Endodermal cell (in vitro differentiated cells): ENCODE data around the gene STX18. TPM values are rescaled to one million over a fixed set of nuclear protein-coding genes. Genes with fewer than 3 reads are reported as not detected.
A peak's percentile ranks its signal among the peaks of the same experiment; 100 is the strongest.
"Not testable (repeated sequence)": the region's sequence is repeated elsewhere in the genome, so short reads cannot be mapped to it uniquely, and the experiment has no call there.

Experiments used
- DNase-seq: peaks from one replicate; pipeline ENCODE4 v3.0.0-alpha.2; 2017
- H3K27ac ChIP-seq: 2 replicates; pipeline ENCODE4 v1.5.1; 2013; ENCODE audit warnings: mild to moderate bottlenecking, low read depth, low read length, moderate library complexity
- H3K27me3 ChIP-seq: 2 replicates; pipeline ENCODE4 v1.6.1; 2013; ENCODE audit warnings: mild to moderate bottlenecking, low read length, moderate library complexity; ENCODE audit not compliant: insufficient read depth, control insufficient read depth, poor library complexity, severe bottlenecking
- H3K36me3 ChIP-seq: 2 replicates; pipeline ENCODE4 v1.7.0; 2013; ENCODE audit warnings: mild to moderate bottlenecking, low read length, moderate library complexity; ENCODE audit not compliant: control insufficient read depth, insufficient read depth
- H3K4me1 ChIP-seq: one replicate; pipeline ENCODE4 v1.7.0; 2013; ENCODE audit warnings: low read length; ENCODE audit not compliant: control insufficient read depth, insufficient read depth
- H3K4me3 ChIP-seq: 2 replicates; pipeline ENCODE4 v1.5.1; 2013; ENCODE audit warnings: mild to moderate bottlenecking, low read length, moderate library complexity
- H3K9ac ChIP-seq: 2 replicates; pipeline ENCODE4 v1.6.1; 2013; ENCODE audit warnings: mild to moderate bottlenecking, low read length, moderate library complexity; ENCODE audit not compliant: poor library complexity, severe bottlenecking; ENCODE audit errors: extremely low read depth
- H3K9me3 ChIP-seq: 2 replicates; pipeline ENCODE4 v1.6.1; 2013; ENCODE audit warnings: mild to moderate bottlenecking, low read length, moderate library complexity; ENCODE audit not compliant: control insufficient read depth
- H3K27ac Mint-ChIP-seq: 2 replicates; pipeline ENCODE4 v1.8.0; 2020; ENCODE audit warnings: mixed read lengths
- H3K27me3 Mint-ChIP-seq: 2 replicates; pipeline ENCODE4 v1.8.0; 2021; ENCODE audit warnings: mild to moderate bottlenecking, mixed read lengths; ENCODE audit not compliant: insufficient read depth
- H3K36me3 Mint-ChIP-seq: 2 replicates; pipeline ENCODE4 v1.8.0; 2020; ENCODE audit warnings: low read depth, mixed read lengths
- H3K4me1 Mint-ChIP-seq: 2 replicates; pipeline ENCODE4 v1.8.0; 2020; ENCODE audit warnings: mixed read lengths
- H3K4me3 Mint-ChIP-seq: 2 replicates; pipeline ENCODE4 v1.8.0; 2020; ENCODE audit warnings: mild to moderate bottlenecking, moderate library complexity, mixed read lengths
- H3K9me3 Mint-ChIP-seq: 2 replicates; pipeline ENCODE4 v1.8.0; 2020; ENCODE audit warnings: mild to moderate bottlenecking, mixed read lengths
- WGBS, 2 experiments: methylation state at CpG; one replicate each; pipeline versions ENCODE4 v1.1.5 to v1.1.7; 2013; ENCODE audit warnings: missing lambda C conversion rate in 2 of 2, mixed read lengths in 1 of 2; ENCODE audit not compliant: insufficient coverage in 1 of 2, insufficient read length in 1 of 2; 5-methylcytosine and 5-hydroxymethylcytosine counted together
- total RNA-seq, 2 donors: library from RNA; stranded (reverse); fragmentation: NEBNext Ultra II Directional in 1 of 2; extraction: Animal tissue kit (Norgen Biotek cat#: 25700) in 1 of 2; gene quantifications; 2 replicates in 1 of 2; 3 replicates in 1 of 2; pipeline ENCODE4 v1.2.1, GENCODE V29; 2021
- TF ChIP-seq, protein P1 (sequence below): fragments of 200-600 bp; sonication (generic); conservative IDR thresholded peaks from 2 replicates; pipeline ENCODE4 v1.5.0; 2021; ENCODE audit warnings: antibody characterized with exemption, mild to moderate bottlenecking

Gene STX18
- total RNA-seq, 2 donors from 2014 or later, result 26.9 to 33.3 TPM

DNA sequence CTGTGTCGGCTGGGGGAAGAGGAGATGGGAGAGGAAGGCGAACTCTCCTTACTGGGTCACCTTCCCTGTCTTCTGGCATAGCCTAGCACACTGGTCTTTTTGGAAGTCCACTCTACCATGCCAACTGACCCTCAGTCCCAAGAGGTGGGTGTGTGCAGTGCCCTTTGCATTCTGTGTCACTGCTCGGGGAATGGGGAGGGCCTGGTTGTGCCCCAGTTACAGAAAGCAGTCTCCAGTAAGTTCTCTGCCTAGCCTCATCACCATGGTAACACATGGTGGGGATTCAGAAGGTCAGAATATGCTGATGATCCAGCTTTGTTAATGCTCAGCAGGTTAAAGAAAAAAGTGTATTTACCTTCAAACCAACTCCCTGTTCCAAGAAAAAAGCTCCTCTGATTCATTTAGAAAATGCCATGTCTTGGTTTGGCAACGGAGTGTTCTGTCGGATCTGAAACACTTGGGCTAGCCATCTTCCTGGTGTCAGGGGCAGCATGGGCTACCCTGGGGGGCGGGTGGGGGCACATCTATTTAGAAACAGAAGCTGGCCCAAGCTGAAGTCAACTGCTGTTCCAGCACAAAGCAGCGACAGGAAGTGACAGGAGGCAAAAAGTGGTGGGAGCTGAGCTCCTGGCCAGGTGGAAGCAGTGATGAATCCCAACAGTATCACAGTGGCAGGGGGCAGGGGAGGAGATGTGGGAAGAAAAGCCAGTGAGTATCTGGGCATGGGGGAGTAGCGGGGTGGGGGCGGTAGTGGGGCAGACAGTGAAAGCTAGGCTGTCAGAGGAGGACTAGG lies 117.9 kb downstream of the STX18 start:
- 76 to 79% methylated on average over 7 to 9 of the region's 9 CpGs for WGBS, 2 experiments

DNA sequence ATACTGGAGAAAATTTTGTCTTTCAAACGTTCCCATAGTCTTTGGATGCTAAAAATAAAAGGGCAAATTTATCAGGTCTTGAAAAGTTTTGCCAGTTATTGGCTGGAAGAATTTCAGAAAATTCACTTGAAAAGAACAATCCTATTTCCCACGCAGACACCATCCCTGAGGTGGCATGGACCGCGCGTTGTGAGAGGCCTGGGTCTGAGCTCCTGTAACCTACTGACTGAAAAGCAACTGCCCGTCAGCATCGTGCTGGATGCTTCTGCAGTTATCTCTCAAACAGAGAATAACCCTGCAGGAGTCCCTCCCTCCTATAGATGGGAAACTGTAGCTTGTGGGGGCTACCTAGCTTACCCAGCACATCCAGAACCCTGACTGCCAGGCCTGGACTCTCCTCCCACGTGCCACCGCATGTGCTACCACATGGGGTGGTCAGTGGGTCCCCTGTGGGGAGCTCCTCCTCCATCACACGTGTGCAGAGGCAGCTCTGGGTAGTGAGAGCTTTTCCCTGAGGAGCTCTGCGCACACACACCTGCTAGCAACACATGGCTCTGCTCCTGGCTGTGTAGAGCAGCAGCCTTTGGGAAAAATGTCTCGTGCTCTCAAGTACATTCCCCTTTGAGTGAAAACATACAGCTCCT lies 118.9 kb downstream of the STX18 start:
- TF ChIP-seq, protein P1, sequence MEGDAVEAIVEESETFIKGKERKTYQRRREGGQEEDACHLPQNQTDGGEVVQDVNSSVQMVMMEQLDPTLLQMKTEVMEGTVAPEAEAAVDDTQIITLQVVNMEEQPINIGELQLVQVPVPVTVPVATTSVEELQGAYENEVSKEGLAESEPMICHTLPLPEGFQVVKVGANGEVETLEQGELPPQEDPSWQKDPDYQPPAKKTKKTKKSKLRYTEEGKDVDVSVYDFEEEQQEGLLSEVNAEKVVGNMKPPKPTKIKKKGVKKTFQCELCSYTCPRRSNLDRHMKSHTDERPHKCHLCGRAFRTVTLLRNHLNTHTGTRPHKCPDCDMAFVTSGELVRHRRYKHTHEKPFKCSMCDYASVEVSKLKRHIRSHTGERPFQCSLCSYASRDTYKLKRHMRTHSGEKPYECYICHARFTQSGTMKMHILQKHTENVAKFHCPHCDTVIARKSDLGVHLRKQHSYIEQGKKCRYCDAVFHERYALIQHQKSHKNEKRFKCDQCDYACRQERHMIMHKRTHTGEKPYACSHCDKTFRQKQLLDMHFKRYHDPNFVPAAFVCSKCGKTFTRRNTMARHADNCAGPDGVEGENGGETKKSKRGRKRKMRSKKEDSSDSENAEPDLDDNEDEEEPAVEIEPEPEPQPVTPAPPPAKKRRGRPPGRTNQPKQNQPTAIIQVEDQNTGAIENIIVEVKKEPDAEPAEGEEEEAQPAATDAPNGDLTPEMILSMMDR, result no peak
- Histone ChIP-seq H3K4me1 (peaks cover 5% of the 10 kb centered on the region), H3K9ac (no peak overlapping the region), H3K9me3 (no peaks in the 10 kb centered on the region), H3K36me3 (peaks cover 34% of the 10 kb centered on the region), H3K27me3 (no peaks in the 10 kb centered on the region), H3K4me3 (no peak overlapping the region), H3K27ac (no peak overlapping the region)
- Mint-ChIP-seq H3K4me1 (peaks cover 37% of the 10 kb centered on the region), H3K9me3 (no peaks in the 10 kb centered on the region), H3K36me3 (peaks cover 44% of the 10 kb centered on the region), H3K27me3 (peaks cover 3% of the 10 kb centered on the region), H3K27ac (no peak overlapping the region), H3K4me3 (no peak overlapping the region)
- WGBS, 2 experiments, result 90 to 91% methylated on average over 10 to 12 of the region's 12 CpGs
- DNase-seq, result peak; percentile 41

More for the DNA sequence above, 117.9 kb downstream of the STX18 start:
- Histone ChIP-seq H3K4me1 (peaks cover 5% of the 10 kb centered on the region), H3K9me3 (no peaks in the 10 kb centered on the region), H3K27me3 (no peaks in the 10 kb centered on the region), H3K4me3 (no peak overlapping the region), H3K36me3 (peaks cover 28% of the 10 kb centered on the region), H3K9ac (no peak overlapping the region), H3K27ac (no peak overlapping the region)
- DNase-seq, result peak; percentile 54
- Mint-ChIP-seq H3K4me3 (no peak overlapping the region), H3K36me3 (peaks cover 37% of the 10 kb centered on the region), H3K27me3 (peaks cover 3% of the 10 kb centered on the region), H3K4me1 (peaks cover 36% of the 10 kb centered on the region), H3K27ac (no peak overlapping the region), H3K9me3 (no peaks in the 10 kb centered on the region)
- TF ChIP-seq, protein P1, result no peak

DNA sequence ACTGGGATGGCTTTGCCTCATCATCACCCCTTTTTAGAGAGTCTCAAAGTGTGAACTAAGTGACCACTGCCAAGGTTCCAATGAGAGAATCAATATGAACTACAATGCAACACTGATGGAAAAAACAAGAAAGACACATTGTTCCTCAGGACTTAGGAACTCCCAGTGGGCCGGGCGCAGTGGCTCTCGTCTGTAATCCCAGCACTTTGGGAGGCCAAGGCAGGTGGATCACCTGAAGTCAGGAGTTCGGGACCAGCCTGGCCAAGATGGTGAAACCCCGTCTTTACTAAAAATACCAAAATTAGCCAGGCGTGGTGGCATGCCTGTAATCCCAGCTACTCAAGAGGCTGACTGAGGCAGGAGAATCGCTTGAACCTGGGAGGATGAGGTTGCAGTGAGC lies 119.7 kb downstream of the STX18 start:
- DNase-seq, H3K27me3 ChIP-seq, H3K27ac Mint-ChIP-seq, H3K4me3 Mint-ChIP-seq, H3K4me1 ChIP-seq, H3K4me3 ChIP-seq, H3K27me3 Mint-ChIP-seq, H3K9me3 ChIP-seq, H3K9me3 Mint-ChIP-seq, H3K9ac ChIP-seq, H3K27ac ChIP-seq: not testable (repeated sequence)
- 94 to 95% methylated on average over 7 of the region's 7 CpGs for WGBS, 2 experiments
- H3K36me3 ChIP-seq, result peaks cover 34% of the 10 kb centered on the region
- peaks cover 37% of the 10 kb centered on the region for H3K4me1 Mint-ChIP-seq
- H3K36me3 Mint-ChIP-seq, result peaks cover 45% of the 10 kb centered on the region
